HG03520 (cell line): ENCODE measurements around the gene TOB1.

Experiments used
- ATAC-seq: cut with Tn5 transposase; IDR thresholded peaks from one replicate; pipeline ENCODE4 v1.9.1; 2021; ENCODE audit warnings: mild to moderate bottlenecking, moderate library complexity; ENCODE audit not compliant: unreplicated experiment

TOB1 gene

DNA sequence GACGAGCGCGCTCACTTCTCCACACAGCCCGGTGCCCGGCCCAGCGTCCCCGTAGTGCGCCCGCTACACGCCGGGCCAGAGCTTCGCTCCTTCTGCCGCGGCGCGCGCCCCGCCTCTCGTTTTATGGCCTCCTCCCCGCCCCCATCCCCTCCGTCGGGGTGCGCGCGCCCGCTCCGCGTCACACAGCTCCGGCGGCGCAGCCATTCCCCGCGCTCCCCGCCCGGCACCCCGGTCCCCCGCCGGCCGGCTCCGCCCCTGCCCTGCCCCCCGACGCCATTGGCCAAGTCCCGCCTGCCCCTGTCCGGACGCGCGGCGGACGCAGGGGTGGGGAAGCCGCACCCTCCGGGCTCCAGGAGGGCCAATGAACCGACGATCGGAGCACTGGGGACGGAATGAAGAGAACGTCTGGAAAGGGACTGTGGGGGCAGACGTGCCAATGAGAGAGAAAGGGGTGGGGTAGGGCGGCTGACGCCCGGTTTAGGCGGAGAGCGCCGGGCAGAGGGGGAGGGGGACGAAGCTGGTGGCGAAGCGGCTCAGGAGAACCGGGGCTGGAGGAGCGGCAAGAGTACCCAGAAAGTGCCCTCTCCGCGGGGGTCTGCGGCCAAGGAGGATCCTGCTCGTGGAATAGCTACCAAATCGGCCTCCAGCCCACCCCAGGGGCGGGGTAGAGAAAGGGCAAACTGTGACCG, at the start of gene TOB1:
Gene TOB1 (minus strand): TSS at position 94 of the 689 bp plus-strand sequence. CDS start 2,337 bp downstream, outside the sequence.
- ATAC-seq = peak; percentile 55

DNA sequence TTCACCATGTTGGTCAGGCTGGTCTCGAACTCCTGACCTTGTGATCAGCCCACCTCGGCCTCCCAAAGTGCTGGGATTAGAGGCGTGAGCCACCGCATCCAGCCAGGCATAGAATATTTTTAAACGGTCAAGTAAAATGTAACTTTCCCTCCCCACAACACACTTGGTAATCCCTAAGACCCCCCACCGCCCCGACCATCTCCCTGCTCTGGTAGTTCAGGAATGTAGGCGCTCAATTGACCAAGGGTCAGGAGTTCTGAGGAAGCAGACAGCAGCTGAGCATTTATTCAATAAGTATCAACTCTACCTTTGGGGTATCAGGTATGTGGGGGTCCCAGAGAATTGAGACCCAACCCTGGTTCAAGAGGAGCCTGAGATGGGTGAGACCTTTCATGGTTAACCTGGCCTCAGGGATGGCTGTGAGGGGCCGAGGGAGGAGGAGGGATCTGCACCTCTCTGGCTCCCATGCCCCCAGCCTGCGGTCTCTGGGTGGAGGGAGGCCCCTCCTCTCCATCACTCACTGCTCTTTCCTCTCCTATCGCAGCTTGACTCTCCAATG, 48.4 kb upstream of the TOB1 start:
- no peak for ATAC-seq

DNA sequence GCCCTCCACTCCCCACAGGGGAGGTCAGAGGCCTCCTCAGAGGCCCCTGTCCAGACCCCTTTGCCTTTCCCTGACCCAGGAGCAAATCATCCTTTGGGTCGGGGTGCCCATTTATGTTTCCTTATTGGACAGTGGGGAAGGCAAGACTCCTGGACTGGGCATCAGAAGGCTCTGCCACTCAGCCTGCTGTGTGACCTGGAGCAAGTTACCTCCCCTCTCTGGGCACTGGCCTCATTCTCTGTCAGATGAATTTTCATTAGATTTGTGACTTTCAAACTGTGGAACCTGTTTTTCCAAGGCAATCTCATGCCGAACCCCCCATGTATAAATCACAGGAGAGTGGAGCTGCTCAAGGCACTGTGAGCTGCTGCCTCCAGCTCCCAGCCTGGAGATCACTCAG, 47.0 kb upstream of the TOB1 start:
- no peak for ATAC-seq

- no peak for ATAC-seq
Observed at GRCh38 chr17:50911890-50912289, 45.7 kb upstream of the TOB1 start.

DNA sequence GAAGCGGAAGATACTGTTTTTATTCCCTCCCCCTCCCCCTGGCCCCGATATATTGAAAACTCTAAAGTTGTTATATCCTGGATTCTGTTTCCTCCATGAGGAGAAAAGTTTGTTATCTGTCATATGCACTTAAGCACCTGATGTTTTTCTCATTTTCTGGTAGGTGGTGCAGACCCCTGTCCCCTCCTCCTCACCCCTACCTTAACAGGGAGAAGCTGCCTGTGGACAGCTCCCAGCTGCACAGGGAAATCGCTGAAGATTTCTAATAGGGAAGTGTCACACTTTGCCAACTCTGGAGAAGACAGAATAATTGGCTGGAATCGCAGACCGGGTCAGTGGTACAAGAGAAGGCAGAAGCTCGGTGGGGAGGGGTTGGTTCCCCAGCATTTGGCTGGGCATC, 45.3 kb upstream of the TOB1 start:
- ATAC-seq = no peak

- ATAC-seq = no peak
Observed at GRCh38 chr17:50909765-50910605, 43.8 kb upstream of the TOB1 start.

- ATAC-seq = no peak
Observed at GRCh38 chr17:50908860-50909764, 43.0 kb upstream of the TOB1 start.

GRCh38 chr17:50908140-50908859, 42.1 kb upstream of the TOB1 start:
- no peak for ATAC-seq

GRCh38 chr17:50906443-50906842, 40.3 kb upstream of the TOB1 start:
- ATAC-seq = no peak

GRCh38 chr17:50905460-50905803, 39.3 kb upstream of the TOB1 start:
- no peak for ATAC-seq

DNA sequence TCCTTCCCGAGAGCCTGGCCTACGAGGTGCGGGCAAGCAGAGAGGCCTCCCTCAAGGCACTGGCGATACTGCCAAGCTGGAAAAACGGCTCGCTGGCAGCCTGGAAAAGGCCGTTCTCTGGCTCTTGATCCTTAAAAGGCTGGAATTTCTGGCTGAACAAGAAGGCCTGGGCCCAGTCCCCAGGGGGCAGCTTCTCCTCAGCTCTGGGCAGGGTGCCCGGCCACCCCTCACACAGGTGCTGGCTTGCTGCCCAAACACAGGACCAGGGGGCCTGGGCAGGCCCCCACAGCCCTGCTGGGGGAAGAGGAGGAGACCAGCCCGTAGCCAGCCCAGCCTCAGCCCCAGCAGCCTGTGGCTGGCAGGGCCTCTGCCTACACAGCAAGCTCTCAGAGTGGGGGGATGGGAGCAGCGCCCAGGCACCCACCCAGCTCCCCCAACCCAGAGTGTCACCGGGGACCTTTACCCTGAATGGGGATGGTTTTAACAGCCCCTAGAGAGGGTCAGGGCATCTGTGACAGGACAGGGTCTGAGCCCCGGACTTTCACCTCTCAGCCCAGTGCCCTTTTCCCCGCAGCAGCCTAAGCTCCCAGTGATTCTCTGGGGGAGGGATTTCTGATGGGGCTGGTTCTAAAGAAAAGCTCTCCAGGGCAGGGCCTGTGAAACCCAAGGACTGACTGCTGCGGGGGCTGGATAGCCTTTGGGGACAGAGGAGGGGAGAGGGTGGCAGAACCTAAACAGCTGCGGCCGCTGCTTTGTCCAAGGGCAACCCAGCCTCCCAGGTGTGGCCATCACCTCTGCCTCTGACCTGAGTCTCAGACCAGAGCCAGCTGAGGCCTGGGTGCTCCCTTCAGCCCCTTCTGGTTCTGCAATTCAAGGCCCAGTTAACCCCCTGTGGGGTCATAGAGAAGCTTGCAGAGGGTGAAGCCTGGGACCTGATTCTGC, 38.6 kb upstream of the TOB1 start:
- ATAC-seq = no peak

GRCh38 chr17:50903604-50904517, 37.7 kb upstream of the TOB1 start:
- ATAC-seq = no peak

DNA sequence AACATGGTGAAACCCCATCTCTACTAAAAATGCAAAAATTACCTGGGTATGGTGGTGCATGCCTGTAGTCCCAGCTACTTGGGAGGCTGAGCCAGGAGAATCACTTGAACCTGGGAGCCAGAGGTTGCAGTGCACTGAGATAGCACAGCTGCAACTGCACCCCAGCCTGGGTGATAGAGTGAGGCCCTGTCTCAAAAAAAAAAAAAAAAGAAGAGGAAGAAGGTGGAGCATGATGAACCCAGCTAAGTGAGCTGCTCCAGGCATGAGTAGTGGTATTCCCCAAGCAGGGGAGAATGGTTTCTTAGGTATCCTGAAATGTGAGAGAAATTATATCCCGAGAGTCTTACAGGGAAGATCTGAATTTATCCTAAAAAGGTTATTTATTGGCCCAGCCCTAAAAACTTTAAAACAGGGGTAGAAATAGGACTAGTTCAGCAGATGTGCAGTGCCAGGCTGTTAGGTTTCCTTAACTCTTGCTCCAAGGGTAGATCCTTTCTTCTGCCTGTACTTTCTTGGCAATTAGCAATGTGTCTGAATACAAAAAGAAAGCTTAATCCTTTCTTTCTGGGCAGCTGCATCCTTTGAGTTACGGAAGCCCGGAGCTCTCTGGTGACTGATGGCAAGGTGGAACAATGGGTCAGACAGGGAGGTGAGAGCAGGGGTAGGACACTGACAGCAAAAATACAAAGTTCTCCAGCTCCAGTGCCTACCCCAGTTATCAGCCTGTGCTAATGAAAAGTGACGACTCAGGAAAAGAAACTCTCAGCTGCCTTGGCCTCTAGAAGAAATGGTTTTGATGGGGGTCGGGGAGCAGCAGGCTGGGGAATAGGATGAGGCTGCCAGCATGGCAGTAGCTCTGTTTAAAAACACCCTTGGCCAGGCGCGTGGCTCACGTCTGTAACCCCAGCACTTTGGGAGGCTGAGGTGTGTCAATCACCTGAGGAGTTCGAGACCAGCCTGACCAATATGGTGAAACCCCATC, 36.5 kb upstream of the TOB1 start:
- no peak for ATAC-seq

DNA sequence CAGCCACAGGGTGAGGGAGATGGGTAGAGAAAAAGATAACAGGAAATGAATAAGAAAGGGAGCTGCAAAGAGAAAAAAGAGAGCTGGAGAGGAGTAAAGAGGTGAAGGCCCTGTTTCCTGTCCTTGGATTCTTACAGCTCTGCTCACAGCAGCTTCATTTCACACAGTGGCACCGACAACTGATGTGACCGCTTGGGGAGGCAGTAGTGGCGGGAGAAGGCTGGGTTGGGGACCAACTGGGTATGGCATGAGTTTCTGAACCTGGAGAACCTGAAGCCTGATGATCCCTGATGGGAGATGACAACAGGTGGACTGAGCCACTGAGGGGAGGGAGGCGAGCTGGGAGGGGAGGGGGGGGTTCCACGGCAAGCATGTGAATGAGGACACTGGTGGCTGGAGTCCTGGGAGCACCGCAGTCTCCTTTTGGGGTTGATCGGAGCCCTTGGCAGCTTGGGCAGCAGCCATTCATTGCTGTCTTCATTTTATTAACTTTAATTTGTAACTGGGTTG, 34.3 kb upstream of the TOB1 start:
- no peak for ATAC-seq

DNA sequence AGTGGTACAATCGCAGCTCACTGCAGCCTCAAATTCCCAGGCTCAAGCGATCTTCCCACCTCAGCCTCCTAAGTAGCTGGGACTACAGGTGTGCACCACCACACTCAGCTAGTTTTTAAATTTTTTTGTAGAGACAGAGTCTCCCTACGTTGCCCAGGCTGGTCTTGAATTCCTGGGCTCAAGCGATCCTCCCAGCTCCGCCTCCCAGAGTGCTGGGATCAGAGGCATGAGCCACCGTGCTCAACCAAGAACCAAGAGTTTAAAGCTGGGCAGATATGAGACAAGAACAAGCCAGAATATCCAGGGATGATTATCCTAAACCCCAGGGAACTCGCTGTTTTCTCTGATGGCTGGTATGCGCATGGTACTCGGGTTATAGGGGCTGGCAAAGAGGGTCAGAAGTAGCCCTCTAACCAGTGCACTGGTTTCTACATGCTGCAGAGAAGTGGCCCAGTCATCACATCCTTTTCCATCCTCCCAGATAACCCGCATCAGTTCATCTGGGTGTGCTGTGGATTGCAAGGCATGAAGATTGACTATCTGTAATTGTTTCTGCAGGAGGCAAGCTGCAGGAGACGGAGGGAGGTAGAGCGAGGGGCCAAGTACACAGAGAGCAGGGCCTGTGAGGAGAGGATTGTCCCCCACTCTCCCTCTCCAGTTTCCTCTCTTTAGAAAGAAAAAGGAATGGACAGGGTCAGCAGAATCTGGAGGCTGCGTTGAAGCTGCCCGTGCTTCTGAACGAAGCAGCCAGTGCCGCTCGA, 33.6 kb upstream of the TOB1 start:
- ATAC-seq = no peak

DNA sequence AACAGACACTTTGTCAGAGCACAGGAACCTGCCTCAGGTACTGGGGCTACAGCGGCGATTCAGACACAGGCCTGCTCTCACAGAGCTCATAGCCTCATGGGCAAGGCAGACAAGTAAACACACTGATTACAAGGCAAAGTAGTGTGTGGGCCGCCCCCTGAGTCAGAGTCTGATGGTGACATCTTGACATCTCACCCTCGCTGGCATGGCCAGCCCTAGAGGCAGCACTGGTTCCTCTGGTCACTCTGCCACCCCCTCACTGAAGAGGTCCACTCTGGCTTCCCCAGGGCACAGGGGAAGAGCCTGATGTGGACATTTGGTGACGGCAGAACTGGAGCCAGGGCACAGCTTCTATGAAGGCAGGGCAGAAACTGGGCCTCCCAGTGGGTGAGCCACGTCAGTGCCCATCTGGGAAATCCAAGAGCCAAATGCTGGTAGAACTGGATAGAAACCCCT, 32.9 kb upstream of the TOB1 start:
- ATAC-seq = no peak
